Suppressor macrophage treated with lipopolysaccharide for 1 hour (primary cell): Measurements from ENCODE around the gene CD300A.

ENCODE experiments used
- DNase-seq, 3 donors: peaks; one replicate each; pipeline ENCODE4 v3.0.0-alpha.2; 2020 to 2022

The CD300A gene

GRCh38 chr17:74466111-74466827 lies at the start of gene CD300A:
Gene CD300A, plus strand, starts transcription at chr17:74466634. Its CDS starts 70 bp downstream, at chr17:74466704.
- peak; percentile 76 to 78 (median 77) for DNase-seq

DNA sequence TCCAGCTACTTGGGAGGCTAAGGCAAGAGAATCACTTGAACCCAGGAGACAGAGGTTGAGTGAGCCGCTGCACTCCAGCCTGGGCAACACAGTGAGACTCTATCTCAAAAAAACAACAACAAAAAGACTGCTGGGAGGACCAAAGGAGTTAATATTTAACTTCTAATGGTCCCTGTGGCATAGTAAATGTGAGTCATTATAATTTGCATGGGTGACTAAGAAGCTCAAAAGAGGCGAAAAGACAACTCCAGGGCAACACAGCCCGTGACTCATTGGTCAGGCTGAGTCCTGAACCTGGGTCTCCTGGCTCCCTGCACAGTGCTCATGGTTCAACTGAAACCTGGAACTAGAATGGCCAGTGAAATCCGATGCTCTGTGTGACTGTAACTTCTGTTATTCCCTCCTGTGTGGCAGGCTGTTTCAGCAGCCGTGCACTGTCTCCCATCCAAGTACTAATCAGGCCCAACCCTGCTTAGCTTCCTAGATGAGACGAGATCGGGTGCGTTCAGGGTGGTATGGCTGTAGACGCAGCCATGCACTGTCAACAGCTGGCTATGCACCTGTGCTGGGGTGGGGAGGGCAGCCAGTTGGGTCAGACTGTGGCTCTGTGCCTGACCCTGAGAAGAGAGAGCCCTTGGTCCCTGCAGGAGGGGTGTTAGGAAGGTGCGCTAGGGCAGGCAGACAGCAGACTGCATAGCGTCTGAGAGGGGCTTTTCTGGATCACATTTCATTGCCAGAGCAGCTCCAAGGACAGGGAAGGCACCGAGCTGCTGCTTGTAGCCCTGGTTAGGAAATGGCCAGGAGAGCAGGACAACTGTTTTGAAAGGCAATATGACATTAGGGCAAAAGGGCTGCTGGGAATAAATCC lies 49.0 kb upstream of the CD300A start:
- peak; percentile 75 to 89 (median 87) for DNase-seq

- DNase-seq: no peak
Observed at GRCh38 chr17:74419928-74420411, 46.5 kb upstream of the CD300A start.

DNA sequence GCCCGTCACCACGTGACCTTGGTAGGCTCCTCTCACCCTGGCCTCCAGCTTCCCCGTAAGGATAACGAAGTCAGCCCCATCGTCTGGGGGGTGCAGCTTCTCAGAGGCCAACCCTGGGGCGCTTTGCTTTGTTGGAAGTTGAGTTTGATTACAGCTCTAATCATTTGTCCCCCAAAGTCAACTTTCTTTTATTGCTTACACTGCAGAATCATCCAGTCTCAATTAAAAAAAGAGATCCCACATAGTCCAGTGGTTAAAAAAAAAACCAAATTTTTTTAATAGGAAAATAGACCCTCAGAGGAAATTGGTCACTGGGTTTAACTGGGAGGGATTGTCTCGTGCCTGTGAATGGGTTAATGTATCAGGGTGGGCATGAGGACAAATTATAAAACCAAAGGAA lies 42.3 kb upstream of the CD300A start:
- no peak for DNase-seq

DNA sequence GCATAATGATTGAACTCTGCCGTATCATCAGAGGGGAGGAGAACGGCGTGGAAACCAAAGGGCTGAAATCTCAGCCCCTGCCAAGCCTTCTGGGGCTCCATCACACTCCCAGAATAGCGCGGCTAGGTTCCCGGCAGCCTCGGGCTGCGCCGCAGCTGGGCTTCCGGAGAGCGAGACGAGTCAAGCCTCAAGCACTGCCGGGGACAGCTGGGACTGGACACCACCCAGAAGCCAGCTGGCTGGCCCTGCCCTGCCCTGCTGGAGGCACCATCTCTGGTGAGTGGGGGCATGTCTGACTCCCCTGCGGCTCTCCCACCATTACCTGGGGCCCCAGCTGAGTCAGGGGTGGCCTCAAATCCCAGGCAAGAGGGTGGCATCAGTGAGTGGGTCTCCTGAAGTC lies 41.8 kb upstream of the CD300A start:
- no peak for DNase-seq

DNA sequence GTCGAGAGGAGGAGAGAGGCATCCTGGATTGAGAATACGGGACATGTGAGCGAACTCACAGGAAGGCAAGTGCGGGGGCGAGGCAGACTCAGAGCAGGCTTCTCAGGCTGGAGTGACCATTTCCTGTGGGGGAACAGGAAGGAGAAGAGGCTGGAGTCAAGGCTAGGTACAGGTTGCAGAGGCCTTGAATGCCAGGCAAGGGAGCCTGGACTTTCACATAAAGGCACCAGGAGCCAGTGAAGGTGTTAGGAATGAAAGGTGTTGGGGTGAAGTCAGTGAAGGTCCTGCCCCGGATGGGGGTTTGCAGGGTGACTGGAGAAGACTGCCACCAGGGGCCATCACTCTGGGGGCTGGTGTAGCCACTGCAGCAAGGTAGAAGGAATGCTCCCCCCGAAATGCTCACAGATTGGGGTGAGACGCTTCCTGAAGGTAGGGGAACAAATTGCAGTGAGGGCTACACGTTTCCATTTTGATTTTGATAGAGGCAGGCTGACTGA lies 39.8 kb upstream of the CD300A start:
- peak in 1 of 3 donors; percentile 28 for DNase-seq

GRCh38 chr17:74427048-74427762 lies 39.2 kb upstream of the CD300A start:
- DNase-seq: no peak

GRCh38 chr17:74427763-74428153 lies 38.7 kb upstream of the CD300A start:
- DNase-seq: no peak

DNA sequence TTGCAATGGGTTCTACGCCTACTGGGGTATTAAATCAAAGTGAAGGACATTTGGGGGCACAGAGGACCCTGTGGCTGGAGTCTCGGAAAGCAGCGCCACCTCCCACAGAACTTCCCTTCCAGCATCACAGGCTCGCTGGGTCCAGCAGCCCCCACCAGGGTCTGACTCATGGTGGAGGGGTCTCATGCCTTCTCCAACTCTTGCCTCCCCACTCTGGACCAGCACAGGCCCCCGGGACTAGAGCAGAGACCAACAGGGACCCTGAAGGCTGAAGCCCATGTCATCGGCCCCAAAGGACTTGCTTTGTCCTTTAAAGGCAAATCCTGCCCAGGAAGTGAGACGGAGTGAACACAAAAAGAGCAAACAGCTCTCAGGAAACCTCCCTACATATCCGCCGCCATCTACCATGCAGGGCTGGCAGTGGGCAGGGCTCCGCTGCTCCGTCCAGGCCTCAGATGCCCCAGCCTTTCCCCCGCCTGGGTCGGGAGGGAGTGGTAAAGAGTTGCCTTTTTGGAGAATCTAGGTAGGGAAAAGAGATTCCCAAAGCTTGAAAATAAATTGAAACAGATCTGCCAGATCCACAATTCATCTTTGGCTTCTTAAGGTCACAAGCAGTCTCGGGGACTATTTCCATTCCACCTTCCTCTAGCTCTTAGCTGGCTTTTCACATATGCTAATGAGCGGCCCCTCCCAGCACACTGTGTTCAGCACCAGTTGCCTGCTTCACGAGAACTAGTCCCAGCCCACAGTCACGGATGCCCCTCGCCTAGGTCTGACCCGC lies 36.6 kb upstream of the CD300A start:
- DNase-seq: no peak

DNA sequence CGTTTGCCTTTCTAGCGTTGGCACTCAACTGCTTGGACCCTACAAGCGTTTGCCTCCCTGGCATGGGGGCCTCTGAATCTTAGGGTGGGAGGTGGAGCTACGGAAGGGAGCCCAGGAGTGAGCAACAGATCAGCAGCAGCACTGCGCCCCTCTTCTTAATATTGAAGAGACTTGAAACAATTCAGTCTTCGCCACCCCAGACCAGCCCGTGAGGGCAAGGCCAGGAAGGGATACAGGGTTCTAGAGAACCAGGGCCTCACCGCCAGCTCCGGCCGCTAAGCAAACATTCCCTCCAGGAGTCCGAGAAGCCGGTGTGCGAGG lies 36.1 kb upstream of the CD300A start:
- DNase-seq: no peak

DNA sequence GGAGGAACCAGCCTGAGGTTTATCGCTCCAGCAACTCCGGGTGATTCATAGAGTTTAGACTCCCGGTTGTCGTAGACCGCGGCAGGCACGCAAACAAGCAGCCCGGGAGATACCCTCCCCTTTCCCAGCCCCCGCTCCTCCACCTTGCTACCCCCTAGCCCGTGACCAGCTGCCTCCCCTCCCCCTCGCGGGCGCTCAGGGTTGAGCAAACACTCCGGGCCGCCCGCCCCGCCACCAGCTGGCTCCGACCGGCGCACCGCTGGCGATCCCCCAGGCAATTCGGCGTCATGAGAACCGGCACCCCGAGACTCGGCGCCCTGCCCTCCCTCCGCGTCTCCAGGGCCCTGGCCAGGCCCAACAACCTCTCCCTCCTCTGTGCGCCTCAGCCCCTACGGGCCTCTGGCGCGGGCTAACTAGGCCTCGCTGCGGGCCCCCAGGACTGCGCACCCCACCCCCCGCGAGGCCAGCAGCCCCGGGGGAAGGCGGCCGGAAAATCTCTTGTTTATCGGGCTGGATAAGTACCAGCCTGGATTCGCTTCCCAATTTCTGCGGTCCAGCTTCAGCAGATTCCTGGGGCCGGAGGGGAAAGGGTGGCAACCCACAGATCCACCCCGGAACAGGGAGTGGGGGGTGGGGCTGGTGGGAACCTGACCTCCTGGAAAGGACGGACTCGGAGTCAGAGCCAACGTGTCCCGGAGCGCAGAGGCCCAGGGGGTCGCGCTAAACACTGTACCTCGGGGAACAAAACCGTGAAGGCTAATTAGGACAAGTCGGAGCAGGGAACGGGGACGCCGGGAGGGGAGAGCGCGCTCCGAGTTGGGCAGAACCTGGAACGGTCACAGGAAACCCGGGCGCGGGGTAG lies 35.5 kb upstream of the CD300A start:
- peak; percentile 56 to 76 (median 63) for DNase-seq

DNA sequence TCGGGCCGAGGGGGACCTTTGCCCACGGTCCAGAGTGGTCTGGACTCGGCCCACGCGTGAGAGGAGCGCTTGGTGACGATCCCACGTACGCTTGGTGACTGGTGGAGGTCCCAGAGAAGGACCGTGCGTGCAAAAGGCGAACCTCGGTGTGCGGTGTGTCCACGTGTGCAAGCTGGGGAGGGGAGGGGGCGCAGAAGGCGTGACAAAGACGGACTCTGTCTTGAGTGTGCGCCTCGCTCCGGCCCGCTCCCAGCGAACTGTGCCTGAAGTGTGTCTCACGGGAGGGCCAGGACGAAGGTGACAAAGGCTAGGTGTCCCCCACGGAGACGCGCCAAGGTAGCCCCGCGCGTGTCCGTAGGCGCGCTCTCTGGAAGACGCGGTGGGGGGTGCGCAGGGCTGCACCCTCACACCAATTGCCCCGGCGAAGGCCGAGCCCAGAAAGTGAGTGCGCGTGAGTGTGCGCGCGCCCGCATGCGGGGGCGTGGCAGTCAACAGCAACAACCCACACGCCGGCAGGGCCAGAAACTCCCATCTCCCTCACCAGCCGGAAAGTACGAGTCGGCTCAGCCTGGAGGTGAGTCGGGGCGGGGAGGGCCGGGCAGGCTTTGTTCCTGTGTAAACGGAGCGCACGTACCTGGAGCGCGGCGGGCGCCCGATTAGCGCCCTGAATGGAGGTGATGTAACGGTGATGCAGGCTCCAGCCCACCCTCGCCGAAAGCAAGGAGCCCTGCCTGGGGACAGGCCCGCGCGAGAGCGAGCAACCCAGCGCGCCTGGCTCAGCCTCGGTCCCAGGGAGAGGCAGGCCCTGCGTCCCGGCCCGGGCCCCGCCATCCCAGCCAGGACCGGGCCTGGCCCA lies 34.6 kb upstream of the CD300A start, which contains the start of gene GPRC5C:
GPRC5C (plus strand) TSS at position 521 of the 856 bp plus-strand sequence. CDS start 7,689 bp downstream, outside the sequence.
- DNase-seq: peak; percentile 56 to 83 (median 74)

- no peak for DNase-seq
Observed at GRCh38 chr17:74432424-74432690, 34.1 kb upstream of the CD300A start.

GRCh38 chr17:74432766-74433391 lies 33.6 kb upstream of the CD300A start:
- no peak for DNase-seq

DNA sequence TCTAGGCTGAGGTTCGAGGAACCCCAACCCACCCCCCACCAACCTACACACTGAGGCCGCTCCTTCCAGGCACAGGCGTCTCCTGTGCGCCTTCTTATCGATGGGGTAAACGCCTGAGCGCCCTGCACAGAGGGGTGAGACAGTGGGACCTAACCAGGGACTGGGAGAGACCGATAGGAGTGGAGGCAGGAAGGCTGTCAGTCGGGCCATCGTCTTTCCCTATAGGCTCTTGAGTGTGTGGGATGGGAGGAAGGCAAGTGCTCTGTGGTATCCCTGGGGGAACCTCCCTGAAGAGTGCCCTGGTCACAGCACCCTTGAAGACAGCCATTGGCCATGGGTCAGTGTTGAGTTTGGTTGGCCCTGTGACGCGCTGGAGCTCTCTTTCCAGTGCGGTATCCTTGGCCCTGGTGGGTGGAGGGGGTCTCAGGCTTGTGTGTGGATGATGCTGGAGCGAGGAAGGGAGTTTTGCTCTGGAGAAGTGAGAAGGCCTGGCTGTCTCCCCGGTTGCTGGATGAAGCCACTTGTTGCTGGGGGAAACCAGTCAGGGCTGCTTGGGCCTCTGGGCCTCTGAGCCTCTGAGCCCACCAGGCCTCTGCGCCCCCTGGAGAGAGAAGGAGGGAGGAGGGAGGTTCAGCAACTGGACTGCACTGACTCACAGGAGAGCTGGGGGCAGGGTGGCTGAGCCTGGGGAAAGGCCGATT lies 32.9 kb upstream of the CD300A start:
- no peak for DNase-seq

DNA sequence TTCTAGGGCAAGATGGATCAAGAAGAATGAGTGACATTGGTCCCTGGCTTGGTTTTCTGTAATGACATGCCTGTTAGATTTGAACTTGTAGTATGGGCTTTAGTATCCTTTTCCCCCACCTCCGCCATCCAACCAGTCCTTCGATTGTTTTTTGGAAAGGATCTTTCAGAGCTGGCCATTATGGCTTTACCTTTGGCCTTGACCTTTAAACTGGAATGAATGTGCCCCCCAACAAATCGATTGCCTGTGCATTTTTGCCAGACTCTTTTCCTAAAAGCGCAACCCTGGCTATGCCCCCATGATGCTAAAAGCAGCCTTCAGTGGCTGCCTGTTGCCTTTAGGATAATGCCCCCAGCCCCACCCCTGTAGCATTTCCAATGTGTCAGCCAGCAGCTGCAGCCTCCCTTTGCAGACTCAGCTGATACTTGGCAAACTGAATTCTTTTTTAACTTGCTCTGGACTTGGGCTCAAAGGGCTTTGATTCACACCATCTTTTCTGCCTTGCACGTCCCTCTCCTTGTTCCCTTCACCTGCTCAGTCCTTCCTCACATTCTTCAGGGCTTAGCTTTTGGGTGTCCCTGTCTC lies 30.6 kb upstream of the CD300A start:
- DNase-seq: no peak

GRCh38 chr17:74437702-74438101 lies 28.7 kb upstream of the CD300A start:
- peak; percentile 35 to 46 (median 44) for DNase-seq

DNA sequence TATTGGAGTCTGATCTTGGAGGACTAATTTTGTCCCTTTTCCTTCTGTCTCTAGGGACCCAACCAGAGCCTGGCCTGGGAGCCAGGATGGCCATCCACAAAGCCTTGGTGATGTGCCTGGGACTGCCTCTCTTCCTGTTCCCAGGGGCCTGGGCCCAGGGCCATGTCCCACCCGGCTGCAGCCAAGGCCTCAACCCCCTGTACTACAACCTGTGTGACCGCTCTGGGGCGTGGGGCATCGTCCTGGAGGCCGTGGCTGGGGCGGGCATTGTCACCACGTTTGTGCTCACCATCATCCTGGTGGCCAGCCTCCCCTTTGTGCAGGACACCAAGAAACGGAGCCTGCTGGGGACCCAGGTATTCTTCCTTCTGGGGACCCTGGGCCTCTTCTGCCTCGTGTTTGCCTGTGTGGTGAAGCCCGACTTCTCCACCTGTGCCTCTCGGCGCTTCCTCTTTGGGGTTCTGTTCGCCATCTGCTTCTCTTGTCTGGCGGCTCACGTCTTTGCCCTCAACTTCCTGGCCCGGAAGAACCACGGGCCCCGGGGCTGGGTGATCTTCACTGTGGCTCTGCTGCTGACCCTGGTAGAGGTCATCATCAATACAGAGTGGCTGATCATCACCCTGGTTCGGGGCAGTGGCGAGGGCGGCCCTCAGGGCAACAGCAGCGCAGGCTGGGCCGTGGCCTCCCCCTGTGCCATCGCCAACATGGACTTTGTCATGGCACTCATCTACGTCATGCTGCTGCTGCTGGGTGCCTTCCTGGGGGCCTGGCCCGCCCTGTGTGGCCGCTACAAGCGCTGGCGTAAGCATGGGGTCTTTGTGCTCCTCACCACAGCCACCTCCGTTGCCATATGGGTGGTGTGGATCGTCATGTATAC lies 26.5 kb upstream of the CD300A start:
- no peak for DNase-seq
